Heart right ventricle (tissue), 16 donors: ENCODE results near the gene TWNK. TPM values are rescaled to one million over a fixed set of nuclear protein-coding genes. Genes with fewer than 3 reads are reported as not detected.

Experiments used
- ATAC-seq, 8 donors: fragments of 200-7000 bp; cut with Tn5 transposase; one replicate each; pipeline ENCODE4 v1.9.1; 2020; ENCODE audit warnings: mild to moderate bottlenecking in 8 of 8, moderate library complexity in 8 of 8, moderate number of reproducible peaks in 1 of 8
- DNase-seq, 2 donors: peaks; one replicate each; pipeline ENCODE4 v3.0.0-alpha.2; 2020
- H3K27ac ChIP-seq, 10 donors: fragments of 200-600 bp; sonication (generic) in 2 of 10; one replicate each; pipeline versions ENCODE4 v1.5.0 to v1.8.0; 2020 to 2022; ENCODE audit warnings: mild to moderate bottlenecking in 3 of 10
- H3K27me3 ChIP-seq, 7 donors: fragments of 200-600 bp; one replicate each; pipeline ENCODE4 v1.8.0; 2021 to 2022; ENCODE audit warnings: mild to moderate bottlenecking in 2 of 7
- H3K36me3 ChIP-seq, 9 donors: fragments of 200-600 bp; sonication (generic) in 1 of 9; one replicate each; pipeline versions ENCODE4 v1.5.0 to v1.8.0; 2020 to 2022; ENCODE audit warnings: mild to moderate bottlenecking in 2 of 9
- H3K4me1 ChIP-seq, 9 donors: fragments of 200-600 bp; sonication (generic) in 1 of 9; one replicate each; pipeline versions ENCODE4 v1.5.0 to v1.8.0; 2020 to 2022; ENCODE audit warnings: mild to moderate bottlenecking in 4 of 9
- H3K4me3 ChIP-seq, 10 donors: fragments of 200-600 bp; sonication (generic) in 2 of 10; one replicate each; pipeline versions ENCODE4 v1.5.0 to v1.8.0; 2020 to 2022; ENCODE audit warnings: mild to moderate bottlenecking in 7 of 10, moderate library complexity in 2 of 10
- H3K9me3 ChIP-seq, 11 donors: fragments of 200-600 bp in 10 of 11; sonication (generic) in 2 of 11; one replicate each; pipeline versions ENCODE4 v1.5.0 to v1.8.0; 2013 to 2022; ENCODE audit warnings: mild to moderate bottlenecking in 2 of 11, control low read depth in 1 of 11, moderate library complexity in 1 of 11
- CTCF ChIP-seq, 9 donors: fragments of 200-600 bp; sonication (generic) in 2 of 9; IDR thresholded peaks; one replicate each; pipeline versions ENCODE4 v1.5.0 to v1.8.0; 2021 to 2022; ENCODE audit warnings: antibody characterized with exemption in 9 of 9, mild to moderate bottlenecking in 5 of 9, moderate library complexity in 1 of 9
- WGBS, 2 donors: extraction: QIAGEN DNeasy Blood & Tissue Kit; methylation state at CpG; one replicate each; pipeline ENCODE4 v1.1.7; 2013; ENCODE audit warnings: inconsistent platforms in 1 of 2; 5-methylcytosine and 5-hydroxymethylcytosine counted together
- intact Hi-C, 10 donors: fragments of 100-400 bp; cut with DNase I; formaldehyde crosslinking; loops; one replicate each; pipeline versions ENCODE4 v1.11.1 to v1.14.2; 2022
- polyA plus RNA-seq, 2 donors: library from polyadenylated mRNA; stranded (reverse); fragments of 200-250 nt; gene quantifications; one replicate each; pipeline ENCODE4 v1.2.3, GENCODE V29; 2013
- total RNA-seq, 10 donors: library from RNA; stranded (reverse); fragmentation: NEBNext Ultra II Directional in 3 of 10; extraction: Animal tissue kit (Norgen Biotek cat#: 25700) in 3 of 10; gene quantifications; one replicate each; pipeline versions ENCODE4 v1.2.1 to v1.2.4, GENCODE V29; 2021 to 2023
- donor health status: Arrhythmogenic right ventricular cardiomyopathy.
- donor health status: ischemic (EF 13 %, LVEDD 7.1; RV severe dilation, severe dysfunction).
- donor health status: healthy with polysubstance abuse.
- donor health status: DM: no; HTN: yes; CAD: no.
- donor health status: DM: no; HTN: no; CAD: no.
- donor health status: ischemic (EF 25% LVEDD 6.9; RV normal size, moderate dysfunction).
- donor health status: ischemic (EF 25% LVEDD 5.7; RV mildly dilated, moderate dysfunction).
- donor health status: healthy.
- donor health status: DM: yes; HTN: yes; CAD: no.
- donor health status: Ischemic cardiomyopathy.
- donor health status: ischemic (EF 35%, LVEDD 5.7; RV mildly dilated, moderate dysfunction).
- donor health status: nonischemic (EF 11% LVEDD 7.7; RV severe dilation, severe dysfunction).
- donor health status: DM: yes; HTN: yes; CAD: no.
- donor health status: PGD.
- donor health status: ischemic (EF 29% LVEDD 5.4; RV normal size, mild dysfunction).
- donor health status: nonischemic (EF 23%, LVEDD 6.1; RV moderate dilation, normal function).

Gene TWNK
- total and polyA plus RNA-seq, 12 donors = 4.2 to 7.7 (median 5.4) TPM

DNA sequence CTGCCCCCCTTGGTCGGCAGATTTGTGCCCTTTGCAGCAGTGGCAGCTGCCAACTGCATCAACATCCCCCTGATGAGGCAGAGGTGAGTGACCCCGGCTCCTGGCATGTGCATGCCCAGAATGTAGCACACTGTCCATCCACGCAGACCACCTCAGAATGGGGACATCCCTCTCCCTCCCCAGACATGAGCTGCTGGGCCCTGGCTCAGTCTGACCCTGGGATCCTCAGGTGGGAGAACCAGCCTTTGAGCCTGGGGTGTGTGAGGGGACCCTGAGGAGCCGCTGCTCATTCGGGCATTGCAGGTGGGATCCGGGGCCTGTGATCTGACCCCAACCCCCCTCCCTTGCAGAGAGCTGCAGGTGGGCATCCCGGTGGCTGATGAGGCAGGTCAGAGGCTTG, 49.4 kb downstream of the TWNK start:
- Histone ChIP-seq H3K27me3 (no peaks in the 10 kb centered on the region), H3K9me3 (no peaks in the 10 kb centered on the region), H3K4me1 (peaks cover 4 to 28% (median 26%) of the 10 kb centered on the region in 9 donors), H3K4me3 (no peak overlapping the region), H3K36me3 (peaks cover 0 to 59% (median 28%) of the 10 kb centered on the region in 9 donors), H3K27ac (no peak overlapping the region)
- 84% methylated on average over 7 of the region's 7 CpGs for WGBS, 2 donors
- intact Hi-C loops = no loop called here
- ATAC-seq = no peak
- no peak for TF ChIP-seq CTCF (IDR thresholded peaks at IDR 0.05)
- DNase-seq = no peak

DNA sequence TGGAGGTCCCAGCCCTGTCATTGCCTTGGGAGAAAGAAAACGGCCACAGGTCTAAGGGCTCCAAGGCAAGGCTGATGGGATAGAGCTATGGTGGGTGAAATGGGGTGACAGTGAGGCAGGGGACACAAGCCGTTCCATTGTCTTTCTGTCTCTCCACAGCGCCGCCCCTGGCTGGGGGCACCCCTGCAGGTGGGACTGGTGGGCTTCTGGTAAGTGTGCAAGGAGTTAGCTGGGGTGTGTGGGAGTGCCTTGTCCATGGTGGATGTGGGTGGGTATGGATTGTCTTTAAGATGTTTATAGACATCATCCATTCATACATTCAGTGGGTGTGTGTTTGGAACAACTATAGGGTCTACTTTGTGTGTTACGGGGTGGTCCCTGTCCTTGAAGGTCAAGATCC, 51.1 kb downstream of the TWNK start:
- no peak for DNase-seq
- H3K4me1 ChIP-seq = peaks cover 3 to 31% (median 19%) of the 10 kb centered on the region in 9 donors
- intact Hi-C loops = no loop called here
- no peak for ATAC-seq
- WGBS, 2 donors = 69 to 70% methylated on average over 5 of the region's 5 CpGs
- peaks cover 0 to 59% (median 28%) of the 10 kb centered on the region in 9 donors for H3K36me3 ChIP-seq
- no peaks in the 10 kb centered on the region for H3K9me3 ChIP-seq
- no peaks in the 10 kb centered on the region for H3K27me3 ChIP-seq
- no peak overlapping the region for H3K27ac ChIP-seq
- TF ChIP-seq CTCF (IDR thresholded peaks at IDR 0.05) = no peak
- no peak overlapping the region for H3K4me3 ChIP-seq

DNA sequence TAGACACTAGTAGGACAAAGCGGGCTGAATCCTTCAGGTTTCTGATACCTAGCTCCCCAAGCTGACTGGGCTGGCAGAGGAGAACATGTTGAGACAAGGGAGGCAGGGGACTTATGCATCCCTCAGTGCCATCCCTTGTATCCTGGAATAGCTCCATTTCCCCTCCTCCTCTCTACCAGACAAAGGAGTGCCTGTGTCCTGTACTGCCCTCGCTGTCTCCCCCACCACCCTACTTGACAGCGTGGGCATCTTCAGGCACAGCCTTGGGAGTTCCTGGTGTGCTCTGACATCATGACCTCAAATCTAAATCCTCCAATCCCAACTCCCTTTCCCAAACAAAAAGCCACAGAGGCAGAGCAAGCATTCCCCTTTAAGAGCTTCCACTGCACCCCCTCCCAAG, 52.7 kb downstream of the TWNK start:
- ATAC-seq = no peak
- Histone ChIP-seq H3K36me3 (peaks cover 0 to 52% (median 25%) of the 10 kb centered on the region in 9 donors), H3K9me3 (no peaks in the 10 kb centered on the region), H3K27ac (no peak overlapping the region), H3K27me3 (peaks cover 0 to under 1% (median 0%) of the 10 kb centered on the region in 7 donors), H3K4me3 (no peak overlapping the region), H3K4me1 (peaks cover 3 to 28% (median 16%) of the 10 kb centered on the region in 9 donors)
- DNase-seq = no peak
- intact Hi-C loops = loop anchor here in 5 of 10 donors (2.0 to 10.0 kb wide), 4 partner anchors 21 to 105 kb away; partner anchors contain the start of genes KAZALD1 (in 1 of the 5) and TLX1 (in 1 of the 5)
- 87 to 92% methylated on average over 3 of the region's 3 CpGs for WGBS, 2 donors
- TF ChIP-seq CTCF (IDR thresholded peaks at IDR 0.05) = no peak

- Histone ChIP-seq H3K9me3 (no peaks in the 10 kb centered on the region), H3K4me3 (no peak overlapping the region), H3K27me3 (peaks cover 0 to 9% (median 0%) of the 10 kb centered on the region in 7 donors), H3K36me3 (peaks cover 0 to 44% (median 19%) of the 10 kb centered on the region in 9 donors), H3K4me1 (peaks cover 3 to 28% (median 16%) of the 10 kb centered on the region in 9 donors), H3K27ac (no peak overlapping the region)
- WGBS, 2 donors = 41 to 45% methylated on average over 2 of the region's 2 CpGs
- peak in 1 of 8 donors; percentile 2 for ATAC-seq
- intact Hi-C loops = loop anchor here in 5 of 10 donors (2.0 to 10.0 kb wide), 4 partner anchors 20 to 104 kb away; partner anchors contain the start of genes KAZALD1 (in 1 of the 5) and TLX1 (in 1 of the 5)
- DNase-seq = no peak
- no peak for TF ChIP-seq CTCF (IDR thresholded peaks at IDR 0.05)
These were observed 53.5 kb downstream of the TWNK start for GRCh38 chr10:101040851-101041250.
